HepG2 (cell line): ENCODE measurements around the gene ANKRD34C.

Experiments used
- GTF2F1 ChIP-seq: fragments of 150-350 bp; IDR thresholded peaks from 2 replicates; pipeline ENCODE4 v1.6.1; 2014; ENCODE audit warnings: low read length
- KLF9 ChIP-seq: IDR thresholded peaks from 2 replicates; pipeline ENCODE4 v1.6.1; 2016; ENCODE audit warnings: low read depth
- SETDB1 ChIP-seq: sonication (generic); formaldehyde crosslinking; IDR thresholded peaks from 2 replicates; pipeline ENCODE4 v1.5.1; 2020; ENCODE audit warnings: missing genetic modification reagents, mild to moderate bottlenecking, borderline replicate concordance
- ZBTB42 ChIP-seq: sonication (generic); formaldehyde crosslinking; IDR thresholded peaks from 2 replicates; pipeline ENCODE4 v1.5.0; 2020; ENCODE audit warnings: mild to moderate bottlenecking, missing genetic modification reagents
- ZNF124 ChIP-seq: sonication (generic); formaldehyde crosslinking; IDR thresholded peaks from 2 replicates; pipeline ENCODE4 v1.4.0; 2020; ENCODE audit warnings: missing genetic modification reagents
- ZNF274 ChIP-seq: sonication (generic); formaldehyde crosslinking; IDR thresholded peaks from 2 replicates; pipeline ENCODE4 v1.5.1; 2020; ENCODE audit warnings: mild to moderate bottlenecking, missing genetic modification reagents
- ZNF317 ChIP-seq: sonication (generic); formaldehyde crosslinking; IDR thresholded peaks from 2 replicates; pipeline ENCODE4 v1.5.0; 2020; ENCODE audit warnings: mild to moderate bottlenecking, missing genetic modification reagents
- ZNF350 ChIP-seq: sonication (generic); formaldehyde crosslinking; IDR thresholded peaks from 2 replicates; pipeline ENCODE4 v1.4.0; 2020; ENCODE audit warnings: mild to moderate bottlenecking, low read depth, missing genetic modification reagents, borderline replicate concordance
- ZNF383 ChIP-seq: sonication (generic); formaldehyde crosslinking; IDR thresholded peaks from 2 replicates; pipeline ENCODE4 v1.4.0; 2020; ENCODE audit warnings: missing genetic modification reagents, mild to moderate bottlenecking, borderline replicate concordance
- ZNF644 ChIP-seq: IDR thresholded peaks from 2 replicates; pipeline ENCODE4 v1.6.1; 2016; ENCODE audit warnings: low read depth
- ZNF777 ChIP-seq: sonication (generic); formaldehyde crosslinking; IDR thresholded peaks from 2 replicates; pipeline ENCODE4 v1.4.0; 2020; ENCODE audit warnings: missing genetic modification reagents
- ZZZ3 ChIP-seq: sonication (generic); formaldehyde crosslinking; IDR thresholded peaks from 2 replicates; pipeline ENCODE4 v1.4.0; 2020; ENCODE audit warnings: missing genetic modification reagents, mild to moderate bottlenecking, borderline replicate concordance
- TF ChIP-seq, protein P1 (sequence below), 2 experiments: IDR thresholded peaks; 2 replicates each; pipeline ENCODE4 v1.6.1; 2011 to 2012; ENCODE audit warnings: low read length in 2 of 2, borderline replicate concordance in 1 of 2, low read depth in 1 of 2, mild to moderate bottlenecking in 1 of 2, moderate library complexity in 1 of 2
- TF ChIP-seq, protein P2 (sequence below): sonication (generic); formaldehyde crosslinking; IDR thresholded peaks from 2 replicates; pipeline ENCODE4 v1.5.0; 2020; ENCODE audit warnings: mild to moderate bottlenecking, missing genetic modification reagents, moderate library complexity

DNA sequence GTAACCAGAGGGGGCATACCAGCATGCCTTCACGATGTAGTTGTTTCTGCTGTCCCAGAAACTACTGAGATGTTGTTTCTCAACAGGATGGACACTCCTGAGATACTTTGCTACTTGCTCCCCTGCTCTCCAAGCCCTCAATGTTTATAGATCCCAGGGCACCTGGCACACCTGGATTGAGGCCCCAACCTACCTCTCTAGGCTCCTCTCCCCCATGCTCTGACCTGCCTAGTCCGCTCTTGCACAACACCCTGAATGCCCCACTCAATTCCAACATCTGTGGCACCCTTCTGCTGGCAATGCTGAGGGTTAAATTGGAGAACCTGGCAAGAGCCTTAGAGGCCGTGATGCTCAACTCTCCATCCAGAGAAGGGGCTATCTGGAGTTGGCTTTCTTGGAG lies 42.5 kb upstream of the ANKRD34C start:
- TF ChIP-seq SETDB1 (CRISPR knock-in tag) = no peak
- TF ChIP-seq GTF2F1 = no peak
- TF ChIP-seq, protein P1, sequence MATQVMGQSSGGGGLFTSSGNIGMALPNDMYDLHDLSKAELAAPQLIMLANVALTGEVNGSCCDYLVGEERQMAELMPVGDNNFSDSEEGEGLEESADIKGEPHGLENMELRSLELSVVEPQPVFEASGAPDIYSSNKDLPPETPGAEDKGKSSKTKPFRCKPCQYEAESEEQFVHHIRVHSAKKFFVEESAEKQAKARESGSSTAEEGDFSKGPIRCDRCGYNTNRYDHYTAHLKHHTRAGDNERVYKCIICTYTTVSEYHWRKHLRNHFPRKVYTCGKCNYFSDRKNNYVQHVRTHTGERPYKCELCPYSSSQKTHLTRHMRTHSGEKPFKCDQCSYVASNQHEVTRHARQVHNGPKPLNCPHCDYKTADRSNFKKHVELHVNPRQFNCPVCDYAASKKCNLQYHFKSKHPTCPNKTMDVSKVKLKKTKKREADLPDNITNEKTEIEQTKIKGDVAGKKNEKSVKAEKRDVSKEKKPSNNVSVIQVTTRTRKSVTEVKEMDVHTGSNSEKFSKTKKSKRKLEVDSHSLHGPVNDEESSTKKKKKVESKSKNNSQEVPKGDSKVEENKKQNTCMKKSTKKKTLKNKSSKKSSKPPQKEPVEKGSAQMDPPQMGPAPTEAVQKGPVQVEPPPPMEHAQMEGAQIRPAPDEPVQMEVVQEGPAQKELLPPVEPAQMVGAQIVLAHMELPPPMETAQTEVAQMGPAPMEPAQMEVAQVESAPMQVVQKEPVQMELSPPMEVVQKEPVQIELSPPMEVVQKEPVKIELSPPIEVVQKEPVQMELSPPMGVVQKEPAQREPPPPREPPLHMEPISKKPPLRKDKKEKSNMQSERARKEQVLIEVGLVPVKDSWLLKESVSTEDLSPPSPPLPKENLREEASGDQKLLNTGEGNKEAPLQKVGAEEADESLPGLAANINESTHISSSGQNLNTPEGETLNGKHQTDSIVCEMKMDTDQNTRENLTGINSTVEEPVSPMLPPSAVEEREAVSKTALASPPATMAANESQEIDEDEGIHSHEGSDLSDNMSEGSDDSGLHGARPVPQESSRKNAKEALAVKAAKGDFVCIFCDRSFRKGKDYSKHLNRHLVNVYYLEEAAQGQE (IDR thresholded peaks at IDR 0.05; ENCODE audit: borderline replicate concordance in 1 of 2, low read depth in 1 of 2, low read length in 2 of 2) = no peak
- no peak for TF ChIP-seq ZNF383
- TF ChIP-seq KLF9 = no peak
- TF ChIP-seq, protein P2, sequence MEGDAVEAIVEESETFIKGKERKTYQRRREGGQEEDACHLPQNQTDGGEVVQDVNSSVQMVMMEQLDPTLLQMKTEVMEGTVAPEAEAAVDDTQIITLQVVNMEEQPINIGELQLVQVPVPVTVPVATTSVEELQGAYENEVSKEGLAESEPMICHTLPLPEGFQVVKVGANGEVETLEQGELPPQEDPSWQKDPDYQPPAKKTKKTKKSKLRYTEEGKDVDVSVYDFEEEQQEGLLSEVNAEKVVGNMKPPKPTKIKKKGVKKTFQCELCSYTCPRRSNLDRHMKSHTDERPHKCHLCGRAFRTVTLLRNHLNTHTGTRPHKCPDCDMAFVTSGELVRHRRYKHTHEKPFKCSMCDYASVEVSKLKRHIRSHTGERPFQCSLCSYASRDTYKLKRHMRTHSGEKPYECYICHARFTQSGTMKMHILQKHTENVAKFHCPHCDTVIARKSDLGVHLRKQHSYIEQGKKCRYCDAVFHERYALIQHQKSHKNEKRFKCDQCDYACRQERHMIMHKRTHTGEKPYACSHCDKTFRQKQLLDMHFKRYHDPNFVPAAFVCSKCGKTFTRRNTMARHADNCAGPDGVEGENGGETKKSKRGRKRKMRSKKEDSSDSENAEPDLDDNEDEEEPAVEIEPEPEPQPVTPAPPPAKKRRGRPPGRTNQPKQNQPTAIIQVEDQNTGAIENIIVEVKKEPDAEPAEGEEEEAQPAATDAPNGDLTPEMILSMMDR (CRISPR knock-in tag) = no peak
- no peak for TF ChIP-seq ZNF777 (CRISPR knock-in tag)
- no peak for TF ChIP-seq ZZZ3
- TF ChIP-seq ZBTB42 (CRISPR knock-in tag) = no peak
- TF ChIP-seq ZNF644 = no peak
- no peak for TF ChIP-seq ZNF124 (CRISPR knock-in tag)
- TF ChIP-seq ZNF274 = no peak
- TF ChIP-seq ZNF350 (CRISPR knock-in tag) = no peak
- TF ChIP-seq ZNF317 (CRISPR knock-in tag) = no peak
